ENCODE data around the gene UGT2B11.
"Not testable (repeated sequence)": the region's sequence is repeated elsewhere in the genome, so short reads cannot be mapped to it uniquely, and the experiment has no call there.

UGT2B11 gene

GRCh38 chr4:69214716-69215115 lies at the start of gene UGT2B11:
TSS of gene UGT2B11 (minus strand) at chr4:69214748. CDS start at chr4:69214722, 26 bp downstream.
- DNase-seq, result no peak

GRCh38 chr4:69253147-69253772 lies 38.7 kb upstream of the UGT2B11 start:
- DNase-seq, result not testable (repeated sequence)

GRCh38 chr4:69250884-69251283 lies 36.3 kb upstream of the UGT2B11 start:
- DNase-seq, result not testable (repeated sequence)

- DNase-seq, result not testable (repeated sequence)
These were observed 28.2 kb upstream of the UGT2B11 start for GRCh38 chr4:69242562-69243240.

GRCh38 chr4:69241746-69242145 lies 27.2 kb upstream of the UGT2B11 start:
- not testable (repeated sequence) for DNase-seq

GRCh38 chr4:69240787-69241186 lies 26.2 kb upstream of the UGT2B11 start:
- not testable (repeated sequence) for DNase-seq

- no peak for DNase-seq
These were observed 25.1 kb upstream of the UGT2B11 start for GRCh38 chr4:69239557-69240168.

- DNase-seq, result no peak
These were observed 24.5 kb upstream of the UGT2B11 start for GRCh38 chr4:69239092-69239491.

- no peak for DNase-seq
These were observed 10.3 kb upstream of the UGT2B11 start for GRCh38 chr4:69224891-69225290.

GRCh38 chr4:69223277-69223676 lies 8.7 kb upstream of the UGT2B11 start:
- not testable (repeated sequence) for DNase-seq

- DNase-seq, result not testable (repeated sequence)
These were observed 3.9 kb upstream of the UGT2B11 start for GRCh38 chr4:69218491-69218890.

- DNase-seq, result no peak
These were observed 3.6 kb downstream of the UGT2B11 start for GRCh38 chr4:69210911-69211310.

GRCh38 chr4:69198506-69198905 lies 16.0 kb downstream of the UGT2B11 start:
- not testable (repeated sequence) for DNase-seq

- DNase-seq, result no peak
These were observed 18.2 kb downstream of the UGT2B11 start for GRCh38 chr4:69196209-69196965.

GRCh38 chr4:69194166-69194565 lies 20.4 kb downstream of the UGT2B11 start:
- no peak for DNase-seq

GRCh38 chr4:69191905-69192304 lies 22.6 kb downstream of the UGT2B11 start:
- not testable (repeated sequence) for DNase-seq

- not testable (repeated sequence) for DNase-seq
These were observed 23.9 kb downstream of the UGT2B11 start for GRCh38 chr4:69190621-69191020.

- not testable (repeated sequence) for DNase-seq
These were observed 32.9 kb downstream of the UGT2B11 start for GRCh38 chr4:69181519-69182169.

- not testable (repeated sequence) for DNase-seq
These were observed 34.7 kb downstream of the UGT2B11 start for GRCh38 chr4:69179817-69180216.

GRCh38 chr4:69178751-69179205 lies 35.8 kb downstream of the UGT2B11 start:
- DNase-seq, result not testable (repeated sequence)

- not testable (repeated sequence) for DNase-seq
These were observed 44.1 kb downstream of the UGT2B11 start for GRCh38 chr4:69170233-69171134.
